Testis (tissue), 2 donors: ENCODE data around the gene SHROOM1.

Source experiments
- POLR2A ChIP-seq: fragments of 450-650 bp; IDR thresholded peaks from one replicate; pipeline ENCODE4 v1.6.1; 2017; ENCODE audit warnings: antibody characterized with exemption, mild to moderate bottlenecking, moderate library complexity
- TF ChIP-seq, protein P1 (sequence below), 3 experiments: fragments of 450-650 bp in 2 of 3; fragments of 200-600 bp in 1 of 3; sonication (generic) in 1 of 3; IDR thresholded peaks; one replicate each; pipeline ENCODE4 v1.5.1; 2016 to 2019; ENCODE audit warnings: antibody characterized with exemption in 3 of 3, mild to moderate bottlenecking in 2 of 3, moderate library complexity in 1 of 3

DNA sequence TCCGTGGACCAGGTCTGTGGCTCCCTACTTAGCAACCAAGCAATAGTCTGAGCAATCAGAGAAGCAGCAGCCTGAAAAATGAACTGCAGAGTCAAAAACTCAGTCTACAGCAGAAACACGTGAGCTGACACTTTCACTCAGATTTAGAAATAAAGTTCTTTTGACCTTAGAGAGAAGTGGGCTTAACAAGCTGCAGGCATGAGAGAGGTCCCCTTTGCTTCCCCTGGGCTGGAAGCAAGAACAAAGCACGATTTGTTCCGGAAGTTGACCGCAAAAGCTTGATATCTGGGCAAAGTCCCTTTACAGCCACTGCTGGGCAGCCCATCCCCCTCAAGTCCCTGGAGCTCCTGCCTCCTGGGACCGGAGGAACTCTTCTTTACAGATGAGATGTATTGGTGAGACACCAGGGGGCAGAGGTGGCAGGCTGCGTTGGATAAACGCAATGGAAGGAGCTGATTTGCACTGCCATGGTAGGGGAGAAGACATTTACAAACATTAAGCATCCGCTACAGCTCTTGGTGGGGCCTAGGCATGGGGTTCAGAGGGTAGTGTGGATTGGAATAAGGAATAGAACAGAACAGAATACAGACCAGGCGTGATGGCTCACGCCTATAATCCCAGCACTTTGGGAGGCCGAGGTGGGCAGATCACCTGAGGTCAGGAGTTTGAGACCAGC lies 23.1 kb downstream of the SHROOM1 start:
- TF ChIP-seq, protein P1, sequence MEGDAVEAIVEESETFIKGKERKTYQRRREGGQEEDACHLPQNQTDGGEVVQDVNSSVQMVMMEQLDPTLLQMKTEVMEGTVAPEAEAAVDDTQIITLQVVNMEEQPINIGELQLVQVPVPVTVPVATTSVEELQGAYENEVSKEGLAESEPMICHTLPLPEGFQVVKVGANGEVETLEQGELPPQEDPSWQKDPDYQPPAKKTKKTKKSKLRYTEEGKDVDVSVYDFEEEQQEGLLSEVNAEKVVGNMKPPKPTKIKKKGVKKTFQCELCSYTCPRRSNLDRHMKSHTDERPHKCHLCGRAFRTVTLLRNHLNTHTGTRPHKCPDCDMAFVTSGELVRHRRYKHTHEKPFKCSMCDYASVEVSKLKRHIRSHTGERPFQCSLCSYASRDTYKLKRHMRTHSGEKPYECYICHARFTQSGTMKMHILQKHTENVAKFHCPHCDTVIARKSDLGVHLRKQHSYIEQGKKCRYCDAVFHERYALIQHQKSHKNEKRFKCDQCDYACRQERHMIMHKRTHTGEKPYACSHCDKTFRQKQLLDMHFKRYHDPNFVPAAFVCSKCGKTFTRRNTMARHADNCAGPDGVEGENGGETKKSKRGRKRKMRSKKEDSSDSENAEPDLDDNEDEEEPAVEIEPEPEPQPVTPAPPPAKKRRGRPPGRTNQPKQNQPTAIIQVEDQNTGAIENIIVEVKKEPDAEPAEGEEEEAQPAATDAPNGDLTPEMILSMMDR (IDR thresholded peaks at IDR 0.05), result peak in 1 of 3 experiments; percentile 11
- TF ChIP-seq POLR2A, result no peak
